GM21825 (cell line): ENCODE measurements around the gene TIMP2.
"Not testable (repeated sequence)": the region's sequence is repeated elsewhere in the genome, so short reads cannot be mapped to it uniquely, and the experiment has no call there.

Experiments
- ATAC-seq: cut with Tn5 transposase; IDR thresholded peaks from one replicate; pipeline ENCODE4 v1.9.1; 2021; ENCODE audit warnings: mild to moderate bottlenecking, moderate library complexity; ENCODE audit not compliant: unreplicated experiment

TIMP2 gene, protein sequence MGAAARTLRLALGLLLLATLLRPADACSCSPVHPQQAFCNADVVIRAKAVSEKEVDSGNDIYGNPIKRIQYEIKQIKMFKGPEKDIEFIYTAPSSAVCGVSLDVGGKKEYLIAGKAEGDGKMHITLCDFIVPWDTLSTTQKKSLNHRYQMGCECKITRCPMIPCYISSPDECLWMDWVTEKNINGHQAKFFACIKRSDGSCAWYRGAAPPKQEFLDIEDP

DNA sequence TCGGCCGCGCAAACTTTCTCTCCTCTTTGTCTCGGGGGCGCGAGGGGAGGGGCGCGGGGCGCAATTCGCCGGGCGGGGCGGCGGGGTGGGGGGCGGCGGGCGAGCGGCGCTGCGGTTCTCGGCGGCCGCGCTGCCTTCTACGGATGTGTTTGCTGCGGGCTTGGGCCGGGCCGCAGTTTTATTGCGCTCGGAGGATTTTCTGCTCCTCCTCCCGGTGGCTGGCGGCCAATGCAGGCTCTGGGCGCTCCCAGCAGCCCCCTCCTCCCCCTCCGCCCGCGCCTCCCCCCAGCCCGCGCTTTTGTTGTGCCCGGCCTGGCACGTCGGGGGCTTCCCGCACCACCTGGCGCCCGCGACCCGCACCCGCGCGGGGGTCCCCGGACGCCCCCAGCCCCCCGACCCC lies at the start of gene TIMP2:
Gene TIMP2, minus strand, starts transcription at position 154 of the 400 bp plus-strand sequence. CDS start 299 bp downstream, outside the sequence.
- ATAC-seq = no peak

DNA sequence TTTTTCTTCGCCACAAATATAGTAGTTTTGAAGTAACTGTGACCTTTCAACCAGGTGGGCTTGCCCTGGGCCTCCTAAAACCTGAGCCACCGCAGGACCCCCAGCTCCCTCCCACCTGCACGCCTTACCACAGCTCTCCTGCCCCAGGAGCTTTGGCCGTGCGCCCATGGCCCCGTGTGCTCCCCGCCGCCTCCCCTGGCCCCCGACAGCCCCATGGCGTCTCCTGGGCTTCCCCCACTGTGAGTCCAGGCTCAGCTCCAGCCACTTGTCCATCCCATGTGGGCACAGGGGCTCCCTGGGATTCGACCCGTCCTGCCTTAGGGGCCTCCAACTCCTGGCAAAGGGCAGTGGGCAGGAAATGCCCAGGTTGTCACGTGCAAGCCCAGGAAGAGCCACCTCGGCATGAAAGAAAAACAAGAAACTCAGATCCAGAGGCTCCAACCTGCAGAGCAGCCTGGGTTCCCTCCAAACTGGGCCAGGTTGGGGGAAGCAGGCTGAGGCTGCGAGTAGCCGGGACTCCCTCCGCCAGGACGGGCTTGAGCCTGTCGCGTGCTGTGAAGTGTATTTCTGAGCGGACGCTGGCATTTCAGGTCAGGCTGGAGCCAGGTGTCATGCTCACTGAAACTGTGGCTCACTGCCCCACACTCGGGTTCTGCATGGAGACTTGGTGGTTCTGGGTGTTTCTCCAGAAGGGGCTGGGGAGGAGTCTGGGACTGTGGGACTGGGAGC lies 48.8 kb upstream of the TIMP2 start:
- ATAC-seq = no peak

DNA sequence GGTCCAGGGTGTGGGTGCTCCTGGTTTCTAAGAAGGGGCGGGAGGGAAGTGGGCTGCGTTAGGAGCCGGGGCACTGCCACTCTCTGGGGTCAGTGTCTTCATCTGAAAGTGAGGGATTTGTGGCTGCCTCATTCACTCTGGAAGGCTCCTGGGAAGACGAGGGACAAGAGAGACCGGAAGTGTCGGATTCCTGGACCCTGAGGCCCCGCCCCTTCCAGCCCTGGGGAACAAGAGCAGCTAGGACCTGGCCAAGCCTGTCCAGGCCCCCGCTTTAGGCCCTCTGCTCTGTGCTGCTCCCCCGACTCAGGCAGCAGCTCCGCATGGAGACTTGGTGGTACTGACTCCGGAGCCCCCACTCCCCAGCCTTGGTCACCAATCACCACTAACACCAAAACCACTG lies 48.0 kb upstream of the TIMP2 start:
- no peak for ATAC-seq

DNA sequence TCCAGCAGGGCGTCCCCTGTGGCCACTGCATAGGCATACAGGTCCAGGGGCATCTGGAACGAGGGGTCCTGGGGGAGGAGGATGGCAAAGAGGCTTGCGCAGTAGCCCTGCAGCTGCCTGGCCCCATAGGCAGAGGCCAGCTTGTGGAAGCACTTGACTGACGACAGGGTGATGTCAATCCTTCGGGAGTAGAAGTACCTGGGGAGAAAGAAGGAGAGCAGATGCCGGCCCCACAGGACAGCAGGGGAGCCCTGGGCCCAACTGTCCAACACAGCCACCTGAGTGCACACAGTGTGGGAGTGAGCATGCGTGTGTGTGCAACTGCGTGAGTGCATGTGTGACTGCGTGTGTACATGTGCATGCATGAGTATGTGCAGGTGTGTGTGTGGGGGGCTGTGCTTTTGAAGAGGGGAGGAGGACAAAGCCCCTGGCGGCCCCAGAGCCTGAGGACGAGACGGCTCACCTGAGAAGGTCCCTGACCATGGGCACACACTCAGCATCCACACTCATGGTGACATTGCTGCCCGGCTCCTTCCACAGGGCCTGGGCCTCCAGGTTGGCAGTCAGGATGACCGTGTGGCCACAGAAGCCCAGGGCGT lies 47.4 kb upstream of the TIMP2 start:
- ATAC-seq = no peak

DNA sequence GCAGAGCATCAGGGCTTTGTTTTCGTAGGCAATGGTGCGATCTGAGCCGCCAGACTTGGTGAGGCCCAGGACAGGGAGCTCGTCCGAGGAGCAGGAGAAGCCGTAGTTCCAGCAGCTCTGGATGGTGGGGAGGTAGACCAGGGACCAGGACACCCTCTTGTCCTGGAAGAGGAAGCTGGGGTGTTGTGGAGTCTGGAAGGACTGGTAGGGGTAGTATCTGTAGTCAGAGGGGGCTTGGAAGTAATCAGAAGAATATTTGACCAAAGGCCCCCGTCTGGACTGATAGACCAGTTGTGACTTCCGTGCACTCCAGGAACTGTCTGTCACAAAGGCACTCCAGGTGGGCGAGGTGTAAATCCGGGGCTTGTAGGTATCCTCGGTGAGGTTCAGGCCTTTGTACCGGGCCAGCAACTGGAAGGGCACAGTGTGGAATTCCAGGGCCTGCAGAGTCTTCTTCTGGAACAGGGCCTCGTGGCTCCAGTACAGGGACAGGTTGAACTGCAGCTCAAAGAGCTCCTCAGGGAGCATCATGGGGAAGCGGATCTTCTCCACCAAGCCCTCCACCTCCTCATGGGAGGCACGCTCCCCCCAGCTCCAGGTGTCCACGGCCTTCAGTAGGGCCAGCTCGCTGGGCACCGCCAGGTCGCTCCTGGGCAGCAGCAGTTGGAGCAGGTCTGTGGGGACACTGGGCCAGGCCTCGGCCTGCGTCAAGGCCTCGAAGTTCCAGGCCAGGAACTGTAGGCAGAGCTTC lies 46.7 kb upstream of the TIMP2 start:
- no peak for ATAC-seq

DNA sequence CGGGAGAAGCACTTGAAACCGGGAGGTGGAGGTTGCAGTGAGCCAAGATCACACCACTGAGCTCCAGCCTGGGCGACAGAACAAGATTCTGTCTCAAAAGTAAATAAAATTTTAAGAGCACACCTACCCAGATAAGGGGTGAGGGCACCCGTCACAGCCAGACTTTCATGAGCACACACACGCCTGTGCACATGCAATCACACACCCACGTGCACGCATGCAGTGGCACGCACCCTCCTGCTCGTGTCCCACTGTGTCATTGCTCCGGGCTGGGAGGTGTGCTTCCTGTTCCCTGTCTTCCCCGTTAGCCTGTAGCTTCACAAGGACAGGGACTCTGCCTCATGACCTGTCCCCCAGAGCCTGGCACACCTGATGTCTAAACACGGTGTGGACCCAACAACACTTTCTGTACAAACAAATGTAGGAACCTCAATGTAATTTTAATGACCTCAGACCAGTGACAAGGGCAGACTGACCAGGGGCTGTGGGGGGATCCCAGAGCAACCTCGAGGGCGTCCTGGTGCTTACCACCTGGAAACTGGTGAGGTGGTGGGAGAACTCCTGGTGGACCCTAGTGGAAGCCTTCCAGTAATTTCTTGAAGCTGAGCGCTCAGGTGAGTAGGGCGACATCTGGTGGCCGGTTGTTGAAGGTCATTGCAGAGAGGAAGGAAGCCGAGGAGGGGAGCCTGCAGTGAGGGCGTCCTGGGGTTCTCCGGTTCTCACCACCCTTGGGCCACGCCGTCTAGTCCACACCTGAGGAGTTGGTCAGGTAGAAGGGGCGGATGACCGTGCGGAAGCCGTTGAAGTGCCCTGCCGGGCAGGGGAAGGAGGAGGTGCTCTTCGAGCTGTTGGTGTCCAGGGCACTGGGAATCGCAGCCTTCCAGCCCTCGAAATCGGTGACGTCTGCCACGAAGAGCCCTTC lies 45.9 kb upstream of the TIMP2 start:
- ATAC-seq = no peak

DNA sequence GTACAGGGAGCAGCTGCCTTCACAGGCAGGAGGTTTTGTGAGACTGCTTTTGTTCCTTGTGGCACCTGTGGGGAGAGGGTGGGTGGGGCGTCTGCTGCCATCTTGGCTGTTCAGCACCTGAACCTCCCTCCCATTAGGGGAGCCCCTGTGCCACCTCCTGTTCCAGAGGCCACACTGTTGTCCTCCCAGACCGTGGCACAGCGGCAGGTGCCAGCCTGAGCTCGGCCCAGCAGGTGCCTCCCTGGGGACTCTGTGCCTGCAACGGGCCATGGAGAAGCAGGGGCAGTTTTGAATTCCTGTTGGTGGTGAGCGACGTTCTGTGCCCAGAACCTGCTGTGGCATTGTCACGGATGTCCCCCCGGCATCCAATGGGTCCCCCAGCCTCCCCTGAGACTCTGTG lies 44.7 kb upstream of the TIMP2 start:
- no peak for ATAC-seq

DNA sequence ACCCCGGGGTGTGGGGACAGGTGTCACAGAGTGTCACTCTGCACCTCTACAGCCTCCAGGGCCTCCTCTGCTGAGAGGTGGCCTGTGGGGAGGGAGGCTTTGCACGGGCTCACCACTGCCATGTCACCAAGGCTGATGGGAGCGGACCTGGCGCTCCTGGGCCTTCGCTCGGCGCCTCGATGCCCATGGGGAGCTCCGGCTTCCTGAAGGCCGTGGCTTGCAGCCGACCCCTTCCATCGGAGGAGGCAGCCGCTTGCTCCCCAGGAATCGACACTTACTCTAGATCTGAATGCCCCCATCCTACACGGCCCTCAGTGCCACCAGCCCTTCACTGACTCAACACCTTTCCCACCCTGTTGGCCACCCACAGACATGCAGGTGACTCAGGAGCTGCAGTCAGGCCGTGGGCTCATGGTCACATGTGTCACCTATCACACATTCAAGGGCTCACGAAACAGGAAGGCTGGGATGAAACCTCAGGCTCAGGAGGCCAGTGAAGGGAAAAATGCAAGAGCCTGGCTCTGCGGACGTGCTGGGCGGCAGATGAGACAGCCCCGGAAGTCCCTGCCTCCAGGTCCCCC lies 42.7 kb upstream of the TIMP2 start:
- ATAC-seq = no peak

DNA sequence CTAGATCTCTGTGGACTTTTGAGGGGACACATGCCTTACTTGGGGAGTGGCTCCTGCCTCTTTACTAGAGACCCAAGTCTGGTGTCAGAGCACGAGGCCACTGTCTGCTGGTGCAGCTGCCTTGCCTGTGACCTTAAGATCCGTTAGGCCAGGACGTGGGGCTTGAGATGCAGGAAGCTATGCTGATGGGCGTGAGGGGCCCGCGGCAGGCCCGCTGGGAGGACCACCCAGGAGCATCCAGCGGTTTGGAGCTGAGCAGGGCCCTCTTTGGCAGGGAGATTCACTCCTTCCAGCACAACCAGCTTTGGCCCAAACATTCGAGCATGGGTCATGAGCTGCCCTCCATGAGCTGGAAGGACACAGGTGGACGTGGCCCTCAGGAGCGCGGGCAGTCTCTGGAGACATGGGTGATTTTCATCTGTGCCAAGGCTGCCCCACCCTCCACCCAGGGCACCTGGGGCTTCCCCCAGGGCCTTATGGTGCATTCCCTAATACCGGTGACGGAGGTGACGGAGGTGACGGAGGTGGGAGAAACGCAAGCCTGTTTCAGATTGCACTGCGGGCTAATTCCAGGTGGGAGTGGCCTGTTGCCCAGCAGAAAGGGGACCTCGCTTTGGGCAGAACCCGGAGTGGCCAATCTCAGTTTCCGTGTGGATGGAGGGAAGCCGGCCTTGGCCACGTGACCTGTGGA lies 41.9 kb upstream of the TIMP2 start:
- no peak for ATAC-seq

DNA sequence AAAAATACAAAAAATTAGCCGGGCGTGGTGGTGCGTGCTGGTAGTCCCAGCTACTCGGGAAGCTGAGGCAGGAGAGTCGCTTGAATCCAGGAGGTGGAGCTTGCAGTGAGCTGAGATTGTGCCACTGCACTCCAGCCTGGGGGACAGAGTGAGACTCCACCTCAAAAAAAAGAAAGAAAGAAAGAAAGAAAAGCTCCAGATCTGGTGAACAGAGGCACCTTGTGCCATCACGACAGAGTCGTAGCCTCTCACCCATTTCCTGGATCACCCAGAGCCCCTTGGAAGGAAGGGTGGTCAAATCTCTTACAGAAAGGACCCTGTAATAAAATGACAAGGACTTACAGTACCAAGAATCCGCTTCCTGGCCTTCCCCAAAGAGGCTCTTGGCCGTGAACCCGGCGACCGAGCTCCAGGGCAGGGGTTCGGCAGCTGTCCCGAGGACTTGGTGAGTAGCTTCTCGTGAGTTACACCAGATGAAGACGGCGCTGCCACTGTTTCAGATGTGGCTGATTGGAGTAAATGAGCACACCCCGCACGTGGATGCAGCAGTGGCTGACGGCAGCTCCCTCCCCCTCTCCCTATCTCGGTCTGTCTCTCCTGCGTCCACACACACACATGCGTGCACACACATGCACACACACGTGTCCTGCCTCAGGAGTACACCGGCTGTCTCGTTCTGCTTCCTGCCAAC lies 41.1 kb upstream of the TIMP2 start:
- no peak for ATAC-seq

DNA sequence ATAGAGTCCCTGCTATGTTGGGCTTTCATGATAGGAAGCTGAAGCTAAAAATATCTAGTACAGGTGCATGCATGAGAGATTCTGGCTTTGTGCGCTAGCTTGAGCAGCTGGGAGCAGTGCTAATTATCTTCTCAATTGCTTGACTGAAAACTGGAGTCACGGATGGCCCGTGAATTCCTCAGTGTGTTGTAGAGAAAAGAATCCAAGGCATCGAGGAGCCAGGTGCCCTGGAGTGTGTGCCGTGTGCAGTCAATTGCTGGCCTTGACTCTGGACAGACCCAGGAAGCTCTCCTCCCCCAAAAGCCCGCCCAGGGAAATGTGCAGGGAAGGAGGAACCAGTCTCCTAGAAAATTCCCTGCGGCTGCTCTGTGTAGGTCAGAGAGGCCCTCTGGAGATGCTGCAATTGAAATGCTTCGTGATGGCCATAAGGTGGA lies 40.3 kb upstream of the TIMP2 start:
- ATAC-seq = no peak

DNA sequence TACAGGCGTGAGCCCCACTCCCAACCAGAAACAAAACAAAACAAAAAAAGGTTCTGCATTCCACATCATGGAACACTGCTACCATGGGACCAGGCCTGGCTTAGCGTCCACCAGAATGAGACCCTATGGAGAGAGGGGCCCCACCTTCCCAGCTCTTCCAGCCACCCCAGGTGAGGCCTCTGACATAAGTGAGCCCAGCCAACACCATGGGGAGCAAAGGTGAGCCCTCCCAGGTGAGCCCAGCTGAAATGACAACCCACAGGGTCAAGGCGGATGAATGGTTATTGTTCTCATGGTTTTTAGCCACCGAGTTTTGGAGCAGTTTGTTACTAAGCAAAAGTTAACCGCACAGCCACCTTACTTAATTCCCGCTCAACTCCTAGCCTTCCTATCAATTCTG lies 38.2 kb upstream of the TIMP2 start:
- ATAC-seq = no peak

DNA sequence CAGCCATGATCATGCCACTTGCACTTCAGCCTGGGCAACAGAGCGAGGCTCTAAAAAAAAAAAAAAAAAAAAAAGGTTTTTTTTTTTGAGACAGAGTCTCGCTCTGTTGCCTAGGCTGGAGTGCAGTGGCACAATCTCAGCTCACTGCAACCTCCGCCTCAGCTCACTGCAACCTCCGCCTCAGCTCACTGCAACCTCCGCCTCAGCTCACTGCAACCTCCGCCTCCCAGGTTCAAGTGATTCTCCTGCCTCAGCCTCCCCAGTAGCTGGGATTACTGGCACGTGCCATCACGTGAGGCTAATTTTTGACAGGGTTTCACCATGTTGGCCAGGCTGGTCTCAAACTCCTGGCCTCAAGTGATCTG lies 37.8 kb upstream of the TIMP2 start:
- ATAC-seq = not testable (repeated sequence)

DNA sequence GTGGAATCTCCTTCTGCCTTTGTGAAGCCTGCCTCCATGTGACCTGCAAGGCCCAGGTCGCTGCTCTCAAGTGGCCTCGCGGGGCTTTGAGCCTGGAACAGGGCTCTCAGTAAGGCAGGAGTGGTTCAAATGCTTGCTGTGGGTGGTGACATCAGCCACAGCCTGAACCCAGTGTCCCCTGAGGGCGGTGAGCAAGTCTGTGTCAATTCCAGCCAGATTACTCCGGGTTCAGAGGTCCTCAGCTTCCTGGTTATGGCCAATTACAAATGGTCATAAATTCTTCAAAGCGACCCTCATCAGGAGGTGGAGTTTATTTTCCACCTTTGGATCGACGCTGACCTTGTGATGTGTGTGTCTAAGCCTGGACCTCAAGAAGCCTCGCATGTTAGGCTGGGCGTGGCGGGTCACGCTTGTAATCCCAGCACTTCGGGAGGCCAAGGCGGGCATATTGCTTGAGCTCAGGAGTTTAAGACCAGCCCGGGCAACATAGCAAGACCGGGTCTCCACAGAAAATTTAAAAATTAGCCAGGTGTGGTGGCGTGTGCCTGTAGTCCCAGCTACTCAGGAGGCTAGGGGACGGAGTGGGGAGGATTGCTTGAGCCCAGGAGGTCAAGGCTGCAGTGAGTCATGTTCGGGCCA lies 37.3 kb upstream of the TIMP2 start:
- ATAC-seq = no peak

DNA sequence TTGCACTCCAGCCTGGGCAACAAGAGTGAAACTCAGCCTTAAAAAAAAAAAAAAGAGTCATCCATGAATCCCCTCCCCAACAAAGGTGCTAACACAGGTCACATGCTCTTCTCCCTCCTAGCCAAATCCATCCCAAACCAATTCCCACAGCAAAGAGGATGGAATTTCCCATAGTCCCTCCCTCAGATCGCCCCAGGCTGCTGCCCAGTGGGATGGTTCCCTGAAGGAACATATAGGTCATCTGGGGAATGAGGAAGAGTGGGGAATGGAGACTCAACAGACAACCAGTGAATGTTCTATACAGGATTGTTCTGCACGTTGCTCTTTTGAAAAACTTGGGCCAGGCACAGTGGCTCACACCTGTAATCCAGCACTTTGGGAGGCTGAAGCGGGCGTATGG lies 36.4 kb upstream of the TIMP2 start:
- ATAC-seq = no peak

DNA sequence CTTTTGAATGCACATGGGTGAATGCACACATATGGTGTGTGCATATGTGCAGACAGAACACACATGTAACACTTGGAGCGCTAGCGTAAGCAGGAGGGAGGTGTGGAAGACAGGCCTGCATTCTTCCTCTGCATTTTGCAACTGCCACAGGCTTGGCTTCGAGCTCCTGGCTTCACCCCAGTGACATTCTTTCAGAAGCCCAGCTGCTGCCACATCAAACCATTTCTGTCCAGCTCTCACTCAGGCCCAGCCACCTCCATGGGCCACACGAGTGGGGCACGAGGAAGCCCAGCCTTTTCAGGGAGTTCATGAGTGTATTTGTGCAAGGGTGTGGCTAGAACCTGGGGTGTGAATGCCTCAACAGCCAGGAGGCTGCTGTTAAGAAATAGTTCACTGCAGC lies 35.7 kb upstream of the TIMP2 start:
- ATAC-seq = no peak

DNA sequence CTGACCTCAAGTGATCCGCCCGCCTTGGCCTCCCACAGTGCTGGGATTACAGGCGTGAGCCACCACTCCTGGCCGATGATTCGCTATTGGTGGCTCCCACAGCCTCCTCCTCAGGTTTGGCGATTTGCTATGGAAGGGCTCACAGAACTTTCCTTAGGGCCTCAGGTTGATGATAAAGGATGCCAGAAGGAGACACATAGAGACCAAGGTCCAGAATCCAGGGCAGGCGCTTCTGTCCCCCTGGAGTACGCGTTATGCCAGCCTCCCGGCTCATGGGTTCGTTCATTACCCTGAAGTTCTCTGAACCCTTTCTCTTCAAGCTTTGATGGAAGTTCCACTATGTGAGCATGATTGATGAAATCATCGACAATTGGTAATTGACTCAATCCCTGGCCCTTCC lies 34.6 kb upstream of the TIMP2 start:
- no peak for ATAC-seq

DNA sequence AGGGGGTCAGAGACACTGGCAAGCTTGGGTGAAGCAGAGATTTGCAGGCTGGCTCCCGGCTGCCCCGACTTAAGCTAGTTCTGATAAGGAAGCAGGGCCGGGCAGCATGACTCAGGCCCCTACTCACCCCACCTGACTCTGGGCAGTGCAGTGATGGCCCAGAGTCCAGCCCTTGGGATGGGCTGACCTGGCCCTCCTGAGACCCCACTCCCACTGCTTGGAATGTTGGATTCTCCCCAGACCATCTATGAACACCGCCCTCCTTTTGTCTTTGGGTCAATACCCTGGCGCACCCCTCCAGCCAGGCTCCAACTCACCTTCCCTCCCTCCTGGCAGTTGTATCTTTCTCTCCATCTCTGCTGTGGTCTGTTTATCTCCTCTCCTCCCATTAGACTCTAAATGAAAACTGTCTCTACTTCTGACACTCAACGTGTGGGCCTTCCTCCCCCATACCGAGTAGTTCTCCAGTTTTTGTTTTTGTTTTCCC lies 33.5 kb upstream of the TIMP2 start:
- ATAC-seq = no peak
